COLO829 (cell line): Measurements from ENCODE around the gene SNF8.

Experiments used
- DNase-seq: peaks from one replicate; pipeline ENCODE4 v3.0.0; 2012; ENCODE audit warnings: low spot score

Gene SNF8

GRCh38 chr17:48929812-48930165 is 14.9 kb downstream of the SNF8 start:
- DNase-seq = no peak

DNA sequence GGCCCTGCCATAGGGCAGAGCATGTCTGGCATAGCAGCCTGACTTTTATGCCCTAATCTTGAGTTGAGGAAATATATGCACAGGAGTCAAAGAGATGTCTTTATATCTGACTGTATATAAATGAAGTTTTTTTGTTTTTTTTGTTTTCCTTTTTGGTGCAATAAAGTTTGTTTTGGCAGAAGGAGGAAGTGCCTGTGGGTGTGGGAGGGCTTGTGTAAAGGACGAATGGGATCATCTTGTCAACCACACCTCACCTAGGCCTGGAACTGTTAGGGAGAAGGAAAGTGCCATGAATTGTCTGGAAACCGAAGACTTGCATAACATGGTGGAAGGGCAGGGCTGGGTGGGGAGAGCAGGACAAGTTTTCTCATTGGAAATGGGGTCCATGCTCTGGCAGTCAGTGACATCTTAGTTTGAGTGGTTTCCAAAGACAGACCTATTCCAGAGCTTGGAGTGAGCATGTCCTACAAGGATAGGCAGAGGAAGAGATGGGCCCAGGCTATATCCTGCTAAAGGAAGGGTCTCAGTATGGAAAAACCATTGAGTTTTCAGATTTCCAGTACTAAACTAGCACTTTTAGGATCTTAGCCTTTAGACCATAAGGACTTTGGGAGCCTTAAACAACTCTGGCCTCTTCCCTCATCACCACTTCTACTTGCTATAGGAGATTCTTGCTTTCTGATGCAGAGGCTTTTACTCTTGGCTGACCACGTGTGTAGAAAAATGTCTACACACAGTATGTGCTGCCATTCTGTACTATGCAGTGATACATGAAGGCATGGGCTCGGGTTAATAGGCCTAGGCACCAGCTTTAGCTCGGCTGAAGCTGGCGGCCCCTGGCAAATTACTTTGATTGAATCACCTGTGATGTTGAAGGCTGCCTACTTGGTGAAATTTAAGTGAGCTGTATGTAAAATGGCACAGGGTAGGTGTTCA is 15.5 kb downstream of the SNF8 start:
- DNase-seq = no peak

- no peak for DNase-seq
Measured at GRCh38 chr17:48927978-48928745, 16.5 kb downstream of the SNF8 start.

- DNase-seq = no peak
Measured at GRCh38 chr17:48925991-48926342, 18.7 kb downstream of the SNF8 start.

GRCh38 chr17:48925251-48925990 is 19.2 kb downstream of the SNF8 start:
- DNase-seq = no peak

GRCh38 chr17:48915459-48916282 is 29.0 kb downstream of the SNF8 start:
- DNase-seq = no peak

GRCh38 chr17:48912476-48912875 is 32.2 kb downstream of the SNF8 start:
- no peak for DNase-seq

- DNase-seq = peak; percentile 82
Measured at GRCh38 chr17:48910370-48910769, 34.3 kb downstream of the SNF8 start.

DNA sequence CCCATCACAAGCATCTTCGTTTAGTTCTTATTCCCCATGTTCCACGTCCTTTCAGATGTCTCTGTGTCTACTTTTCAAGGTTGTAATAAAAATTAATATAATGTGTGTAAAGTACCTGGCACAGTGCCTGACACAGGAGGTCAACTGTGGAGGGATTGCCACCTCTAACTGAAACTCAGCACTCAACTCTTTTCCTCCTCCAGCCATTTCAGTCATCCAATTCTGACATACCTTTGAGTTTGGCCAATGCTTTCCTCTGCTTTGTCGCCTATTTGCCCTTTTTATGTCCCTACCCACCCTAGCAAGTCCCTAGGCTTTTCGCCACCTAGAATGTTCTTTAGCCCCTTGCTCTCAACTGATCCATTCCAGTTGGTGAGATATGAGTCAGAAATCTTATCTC is 34.9 kb downstream of the SNF8 start:
- no peak for DNase-seq

DNA sequence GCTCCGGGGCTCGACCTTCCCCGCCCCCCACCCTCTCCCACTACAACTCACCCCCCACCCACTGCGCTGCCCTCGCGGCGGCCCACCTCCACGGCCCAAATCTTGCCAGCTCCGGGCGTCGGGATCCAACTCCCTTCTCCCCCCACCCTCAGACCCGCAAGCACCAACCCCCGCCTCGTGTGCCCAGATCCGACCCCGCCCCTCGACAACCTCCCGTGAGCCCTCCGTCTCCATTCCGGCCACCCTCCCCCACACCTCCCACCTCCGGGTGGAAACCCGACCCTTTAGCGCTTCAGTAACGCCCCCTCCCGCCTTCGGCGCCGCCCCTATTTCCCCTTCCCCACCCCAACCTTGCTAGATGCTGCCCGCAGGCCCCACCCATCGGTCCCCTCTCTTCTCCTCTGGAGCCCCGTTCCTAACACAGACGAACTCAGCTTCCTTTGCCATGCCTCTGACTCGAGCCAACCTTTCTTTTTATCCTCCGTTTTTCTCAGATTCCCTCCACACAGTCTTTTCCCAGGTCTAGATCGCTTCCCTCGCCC is 35.7 kb downstream of the SNF8 start:
- DNase-seq = peak; percentile 88

GRCh38 chr17:48908047-48908843 is 36.4 kb downstream of the SNF8 start, which contains the start of gene UBE2Z:
TSS of gene UBE2Z (plus strand) at chr17:48908407. CDS start at chr17:48908504, 97 bp downstream.
- DNase-seq = peak; percentile 95

DNA sequence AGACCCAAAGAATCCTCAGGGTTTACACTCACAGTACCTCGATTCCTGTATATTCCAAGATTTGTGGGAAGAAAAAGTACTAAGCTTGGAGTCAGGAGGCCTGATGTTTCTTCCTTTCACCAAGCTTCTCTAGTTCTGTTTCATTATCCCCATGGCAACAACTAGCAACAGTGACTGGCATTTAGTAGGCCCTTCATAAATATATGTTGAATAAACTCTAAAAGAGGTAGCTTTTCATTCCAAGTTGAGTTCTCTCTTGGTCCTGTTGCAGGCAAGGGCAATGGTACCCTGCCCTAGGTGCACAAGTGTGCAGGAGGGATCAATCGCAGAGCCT is 37.0 kb downstream of the SNF8 start:
- DNase-seq = peak; percentile 63

DNA sequence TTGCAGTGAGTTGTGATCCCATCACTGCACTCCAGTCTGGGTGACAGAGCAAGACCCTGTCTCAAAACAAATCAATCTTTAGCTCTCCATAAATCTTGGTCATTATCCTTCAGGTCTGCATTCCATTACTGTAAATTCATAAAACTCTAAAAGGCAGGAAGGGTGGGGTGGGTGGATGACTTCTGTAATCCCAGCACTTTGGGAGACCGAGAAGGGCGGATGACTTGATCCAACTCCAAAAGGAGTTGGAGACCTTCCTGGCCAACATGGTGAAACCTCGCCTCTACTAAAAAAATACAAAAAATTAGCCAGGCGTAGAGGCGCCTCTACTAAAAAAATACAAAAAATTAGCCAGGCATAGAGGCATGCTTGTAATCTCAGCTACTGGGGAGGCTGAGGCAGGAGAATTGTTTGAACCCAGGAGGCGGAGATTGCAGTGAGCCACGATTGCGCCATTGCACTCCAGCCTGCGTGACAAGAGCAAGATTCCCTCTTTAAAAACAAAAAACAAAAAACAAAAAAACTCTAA is 38.6 kb downstream of the SNF8 start:
- DNase-seq = no peak

GRCh38 chr17:48904428-48904827 is 40.2 kb downstream of the SNF8 start:
- no peak for DNase-seq

- no peak for DNase-seq
Measured at GRCh38 chr17:48903401-48903800, 41.2 kb downstream of the SNF8 start.

GRCh38 chr17:48901241-48901640 is 43.4 kb downstream of the SNF8 start:
- DNase-seq = no peak

DNA sequence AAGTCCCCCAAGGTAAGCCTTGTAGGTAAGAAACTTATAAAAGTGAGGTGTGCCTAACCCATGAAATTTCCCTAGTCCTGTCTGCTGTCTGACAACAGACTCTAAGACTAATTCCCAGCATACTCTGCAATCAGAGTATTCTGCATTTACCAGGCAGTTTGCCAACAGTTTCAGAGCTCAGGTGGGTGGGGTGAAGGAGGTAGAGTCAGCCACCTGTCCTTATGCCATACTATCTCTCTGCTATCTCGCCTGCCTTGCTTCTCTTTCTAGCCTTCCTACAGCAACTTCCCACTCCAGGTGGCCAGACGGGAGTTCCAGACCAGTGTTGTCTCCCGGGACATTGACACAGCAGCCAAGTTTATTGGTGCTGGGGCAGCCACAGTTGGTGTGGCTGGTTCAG is 49.8 kb downstream of the SNF8 start:
- no peak for DNase-seq

DNA sequence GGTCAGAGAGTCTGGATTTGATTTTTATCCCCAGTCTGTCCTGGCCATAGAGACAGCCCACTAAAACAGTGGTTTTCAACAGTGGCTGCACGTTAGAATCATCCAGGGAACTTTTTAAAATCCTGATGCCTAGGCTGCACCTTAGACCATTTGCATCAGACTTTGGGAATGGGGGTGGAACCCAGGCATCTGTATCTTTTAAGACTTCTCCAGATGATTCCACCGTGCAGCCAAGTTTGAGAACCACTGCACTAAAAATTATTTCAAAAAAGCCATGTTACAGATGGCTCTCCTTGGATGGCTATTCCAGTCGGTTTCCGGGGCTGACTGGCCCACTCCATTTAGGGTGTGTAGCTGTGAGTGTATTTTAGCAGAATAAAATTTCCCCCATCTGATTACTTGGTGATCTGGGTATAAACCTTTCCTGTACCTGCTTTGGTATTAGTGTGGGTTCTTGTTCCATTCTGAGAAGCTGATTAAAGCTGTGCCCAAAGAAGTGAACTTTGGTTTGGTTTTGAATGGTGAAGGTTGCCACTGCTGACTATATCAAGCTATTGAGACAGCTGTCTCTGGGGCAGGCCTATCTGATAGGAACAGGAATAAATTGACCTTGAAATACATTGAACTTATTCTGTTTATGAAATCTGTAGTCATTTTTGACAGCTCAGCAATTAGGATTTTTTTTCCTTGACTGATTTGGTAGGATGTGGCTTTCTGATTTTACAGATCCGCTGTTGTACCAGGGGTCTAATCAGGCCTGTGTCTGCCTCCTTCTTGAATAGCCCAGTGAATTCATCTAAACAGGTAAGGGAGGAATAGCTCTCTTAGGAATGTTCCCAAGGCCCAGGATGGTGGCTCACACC is 50.8 kb downstream of the SNF8 start:
- no peak for DNase-seq

DNA sequence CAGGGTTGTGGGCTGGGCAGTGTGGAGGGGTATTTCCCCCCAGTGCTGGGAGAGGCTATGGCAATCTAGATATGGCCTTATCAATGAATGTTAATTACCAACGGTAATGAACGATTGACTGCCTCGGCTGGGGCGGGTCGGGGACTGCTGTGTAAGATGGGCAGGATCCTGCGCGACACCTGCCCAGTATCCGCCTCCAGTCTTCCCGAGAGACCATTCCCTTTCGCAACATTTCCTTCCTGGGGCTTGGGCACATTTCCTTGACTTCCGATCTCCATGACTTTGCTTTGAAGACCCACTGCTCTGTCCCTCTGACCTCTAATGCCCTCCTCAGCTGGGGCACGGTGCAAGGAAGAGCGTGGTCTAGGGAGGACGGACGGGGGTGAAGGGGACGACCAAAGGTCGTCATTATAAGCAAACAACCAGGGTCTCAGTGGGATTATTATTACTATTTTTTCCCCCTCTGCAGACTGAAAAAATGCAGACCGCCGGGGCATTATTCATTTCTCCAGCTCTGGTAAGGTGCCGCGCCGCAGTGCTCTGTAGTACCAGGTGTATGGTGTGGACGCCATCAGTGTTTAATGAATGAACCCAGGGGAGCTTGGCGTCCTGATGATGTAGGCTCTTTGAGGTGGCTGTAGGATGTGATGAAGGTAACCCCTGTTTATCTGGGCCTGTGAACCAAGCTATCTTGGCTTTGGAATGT is 51.5 kb downstream of the SNF8 start:
- no peak for DNase-seq
